LNCaP clone FGC (cell line): ENCODE data around the gene PCDH9.

ENCODE experiments used
- DNase-seq: peaks from one replicate; pipeline ENCODE4 v3.0.0-alpha.2; 2011; ENCODE audit warnings: low read depth
- H3K4me3 ChIP-seq: 2 replicates; pipeline ENCODE4 v1.5.1; 2011; ENCODE audit warnings: mild to moderate bottlenecking, low read depth, low read length, control low read depth
- CTCF ChIP-seq: IDR thresholded peaks from 2 replicates; pipeline ENCODE4 v1.5.1; 2012; ENCODE audit warnings: mild to moderate bottlenecking; ENCODE audit not compliant: control insufficient read depth, insufficient read depth; ENCODE audit errors: extremely low read depth

The PCDH9 gene

GRCh38 chr13:67095621-67096020, 134.5 kb downstream of the PCDH9 start:
- DNase-seq: no peak
- no peak overlapping the region for H3K4me3 ChIP-seq
- no peak for TF ChIP-seq CTCF

- DNase-seq: no peak
- no peak overlapping the region for H3K4me3 ChIP-seq
- TF ChIP-seq CTCF: no peak
Observed at GRCh38 chr13:67094952-67095351, 135.2 kb downstream of the PCDH9 start.

GRCh38 chr13:67094078-67094477, 136.1 kb downstream of the PCDH9 start:
- no peak overlapping the region for H3K4me3 ChIP-seq
- no peak for TF ChIP-seq CTCF
- no peak for DNase-seq

- DNase-seq: no peak
- H3K4me3 ChIP-seq: no peak overlapping the region
- TF ChIP-seq CTCF: no peak
Observed at GRCh38 chr13:67091603-67092002, 138.5 kb downstream of the PCDH9 start.

GRCh38 chr13:67090856-67091255, 139.3 kb downstream of the PCDH9 start:
- no peak for DNase-seq
- TF ChIP-seq CTCF: no peak
- no peak overlapping the region for H3K4me3 ChIP-seq

- no peak for TF ChIP-seq CTCF
- H3K4me3 ChIP-seq: no peak overlapping the region
- DNase-seq: no peak
Observed at GRCh38 chr13:67087527-67087926, 142.6 kb downstream of the PCDH9 start.

- DNase-seq: no peak
- no peak for TF ChIP-seq CTCF
- H3K4me3 ChIP-seq: no peak overlapping the region
Observed at GRCh38 chr13:67086260-67086659, 143.9 kb downstream of the PCDH9 start.
